Stimulated activated CD4-positive, alpha-beta T cell treated with anti-CD3 and anti-CD28 coated beads, Interleukin-1b, Interleukin-23, amount 100 ng/mL, for 4 hours (primary cell): ENCODE measurements around the gene RAP1A.
"Not testable (repeated sequence)": the region's sequence is repeated elsewhere in the genome, so short reads cannot be mapped to it uniquely, and the experiment has no call there.

Experiments
- DNase-seq, 2 donors: peaks; one replicate each; pipeline ENCODE4 v3.0.0-alpha.2; 2020; ENCODE audit warnings: low read depth in 2 of 2

Gene RAP1A

GRCh38 chr1:111665497-111665896, 45.9 kb downstream of the RAP1A start:
- no peak for DNase-seq

- no peak for DNase-seq
Measured at GRCh38 chr1:111666828-111667227, 47.2 kb downstream of the RAP1A start.

DNA sequence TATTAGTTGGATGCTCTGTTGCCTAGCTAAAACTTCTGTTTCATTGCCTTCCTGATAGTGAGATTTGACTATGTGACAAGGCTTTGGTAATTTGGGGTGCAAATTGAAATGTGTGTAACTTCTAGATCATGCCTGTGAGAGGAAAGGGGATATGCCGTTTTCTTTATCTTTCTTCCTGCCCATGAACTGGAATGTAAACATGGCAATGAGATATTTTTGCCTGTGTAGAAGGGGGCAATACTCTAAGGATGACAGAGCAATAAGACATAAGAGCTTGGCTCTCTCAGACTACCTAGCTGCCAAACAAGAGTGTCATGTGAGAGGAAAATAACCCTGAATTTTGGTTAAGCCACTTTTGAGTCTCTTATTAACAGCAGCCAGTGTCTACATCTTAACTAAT, 49.7 kb downstream of the RAP1A start:
- DNase-seq: no peak

GRCh38 chr1:111671852-111672251, 52.3 kb downstream of the RAP1A start:
- no peak for DNase-seq

DNA sequence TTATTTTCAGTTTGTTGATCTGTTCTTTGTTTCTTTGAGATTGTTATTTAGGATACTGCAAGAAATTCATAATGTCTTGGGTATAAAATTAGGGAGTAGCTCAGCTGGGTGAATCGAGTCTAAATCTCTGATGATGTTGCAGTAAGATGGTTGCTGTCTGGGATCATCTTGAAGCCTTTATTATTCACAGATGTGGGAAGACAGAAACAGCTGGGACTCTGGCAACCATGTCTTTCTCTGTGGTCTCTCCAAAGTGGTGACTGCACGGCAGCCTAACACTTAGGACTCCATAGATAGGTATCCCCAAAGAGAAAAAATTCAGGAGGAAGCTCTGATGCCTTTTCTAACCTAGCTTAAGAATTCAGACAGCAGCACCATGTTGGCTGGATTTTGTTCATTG, 52.7 kb downstream of the RAP1A start:
- DNase-seq: no peak

- no peak for DNase-seq
Measured at GRCh38 chr1:111677604-111678003, 58.0 kb downstream of the RAP1A start.

- DNase-seq: no peak
Measured at GRCh38 chr1:111679541-111679940, 60.0 kb downstream of the RAP1A start.

- DNase-seq: not testable (repeated sequence)
Measured at GRCh38 chr1:111680212-111680800, 60.7 kb downstream of the RAP1A start.

DNA sequence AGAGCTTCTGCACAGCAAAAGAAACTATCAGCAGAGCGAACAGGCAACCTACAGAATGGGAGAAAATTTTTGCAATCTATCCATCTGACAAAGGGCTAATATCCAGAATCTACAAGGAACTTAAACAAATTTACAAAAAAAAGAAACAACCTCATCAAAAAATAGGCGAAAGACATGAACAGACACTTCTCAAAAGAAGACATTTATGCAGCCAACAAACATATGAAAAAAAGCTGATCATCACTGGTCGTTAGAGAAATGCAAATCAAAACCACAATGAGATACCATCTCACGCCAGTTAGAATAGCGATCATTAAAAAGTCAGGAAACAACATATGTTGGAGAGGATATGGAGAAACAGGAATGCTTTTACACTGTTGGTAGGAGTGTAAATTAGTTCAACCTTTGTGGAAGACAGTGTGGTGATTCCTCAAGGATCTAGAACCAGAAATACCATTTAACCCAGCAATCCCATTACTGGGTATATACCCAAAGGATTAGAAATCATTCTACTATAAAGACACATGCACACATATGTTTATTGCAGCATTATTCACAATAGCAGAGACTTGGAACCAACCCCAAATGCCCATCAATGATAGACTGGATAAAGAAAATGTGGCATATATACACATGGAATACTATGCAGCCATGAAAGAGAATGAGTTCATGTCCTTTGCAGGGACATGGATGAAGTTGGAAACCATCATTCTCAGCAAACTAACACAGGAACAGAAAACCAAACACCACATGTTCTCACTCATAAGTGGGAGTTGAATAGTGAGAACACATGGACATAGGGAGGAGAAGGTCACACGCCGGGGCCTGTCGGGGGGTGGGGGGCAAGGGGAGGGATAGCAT, 65.9 kb downstream of the RAP1A start:
- not testable (repeated sequence) for DNase-seq

DNA sequence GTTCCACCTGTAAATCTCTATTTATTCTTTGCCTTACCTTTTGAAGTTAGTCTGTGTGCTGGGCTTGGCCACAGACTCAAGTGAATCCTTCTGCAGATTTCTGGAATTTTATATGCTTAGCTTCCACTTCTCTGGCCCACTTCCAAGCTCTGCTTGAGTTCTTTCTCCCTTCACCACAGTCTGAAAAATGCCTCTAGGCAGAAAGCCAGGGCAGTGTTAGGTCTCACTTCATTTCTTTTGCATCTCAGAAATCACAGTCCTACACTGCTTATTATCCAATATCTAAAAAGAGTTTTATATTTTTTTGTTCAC, 70.7 kb downstream of the RAP1A start:
- DNase-seq: no peak

- DNase-seq: no peak
Measured at GRCh38 chr1:111691886-111692285, 72.3 kb downstream of the RAP1A start.

DNA sequence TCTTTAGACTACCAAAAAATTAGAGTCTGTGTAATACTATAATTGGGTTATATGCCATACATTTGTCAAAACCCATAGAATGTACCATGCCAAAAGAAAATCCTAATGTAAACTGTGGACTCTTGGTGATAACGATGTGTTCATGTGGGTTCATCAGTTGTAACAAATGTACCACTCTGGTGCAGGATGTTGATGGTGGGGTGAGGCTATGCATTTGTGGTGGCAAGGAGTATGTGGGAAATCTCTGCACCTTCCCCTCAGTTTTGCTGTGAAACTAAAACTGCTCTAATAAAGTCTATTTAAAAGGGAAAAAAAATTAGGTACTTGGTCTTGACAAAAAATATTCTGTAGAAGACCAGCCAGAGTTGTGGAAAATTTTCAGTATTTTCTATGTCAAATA, 76.2 kb downstream of the RAP1A start:
- no peak for DNase-seq

DNA sequence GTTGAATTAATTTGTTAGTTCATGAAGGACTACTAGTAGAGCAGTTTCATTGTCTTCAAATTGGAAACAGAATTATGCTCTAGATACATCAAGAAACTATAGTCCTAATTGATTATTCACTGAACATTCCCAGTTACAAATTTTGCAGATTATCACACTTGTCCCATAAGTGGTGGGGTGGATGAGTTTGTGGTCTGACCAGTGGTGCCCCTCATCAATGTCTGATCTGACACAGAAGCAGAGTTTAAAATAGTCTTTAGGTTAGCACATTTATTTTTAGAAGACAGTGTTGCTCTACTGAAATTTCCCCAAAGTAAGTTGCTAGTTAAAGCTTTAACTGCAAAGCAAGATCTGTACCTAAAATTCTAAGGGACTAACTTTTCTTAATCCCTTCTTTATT, 76.7 kb downstream of the RAP1A start:
- DNase-seq: no peak

DNA sequence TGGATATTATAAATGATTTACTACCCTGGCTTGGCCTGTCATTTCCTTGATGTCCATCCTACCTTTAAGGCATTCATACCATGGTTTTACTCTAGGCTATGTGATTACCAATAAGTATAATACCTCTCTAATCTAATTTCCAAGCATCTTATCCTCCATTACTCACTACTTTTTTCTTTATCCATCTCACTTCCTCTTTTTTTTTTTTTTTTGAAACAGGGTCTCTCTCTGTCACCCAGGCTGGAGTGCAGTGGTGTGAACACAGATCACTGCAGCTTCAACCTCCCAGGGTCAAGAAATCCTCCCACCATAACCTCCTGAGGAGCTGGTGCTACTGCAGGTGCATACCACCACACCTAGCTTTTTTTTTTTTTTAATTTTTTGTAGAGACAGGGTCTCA, 79.7 kb downstream of the RAP1A start:
- no peak for DNase-seq

- DNase-seq: no peak
Measured at GRCh38 chr1:111702504-111703050, 83.0 kb downstream of the RAP1A start.

GRCh38 chr1:111704240-111704639, 84.7 kb downstream of the RAP1A start:
- no peak for DNase-seq

DNA sequence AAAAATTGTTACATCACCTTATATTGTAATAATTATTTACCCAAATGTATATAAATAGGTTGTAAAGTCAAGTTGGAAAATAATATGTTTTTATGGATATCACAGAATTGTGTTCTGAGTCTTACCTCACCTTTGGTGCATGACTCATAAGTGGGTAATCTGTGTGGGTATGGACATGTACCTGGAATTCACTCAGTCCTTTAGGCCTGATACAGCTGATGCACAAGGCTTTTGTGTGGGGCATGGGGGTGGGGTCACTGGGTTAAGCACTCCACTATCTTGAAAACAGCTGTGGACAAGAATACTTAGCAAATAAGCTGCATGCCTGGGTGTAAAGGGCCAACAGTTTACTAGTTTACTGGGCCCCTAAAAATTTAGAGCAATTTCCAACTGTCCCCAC, 85.2 kb downstream of the RAP1A start:
- DNase-seq: no peak

DNA sequence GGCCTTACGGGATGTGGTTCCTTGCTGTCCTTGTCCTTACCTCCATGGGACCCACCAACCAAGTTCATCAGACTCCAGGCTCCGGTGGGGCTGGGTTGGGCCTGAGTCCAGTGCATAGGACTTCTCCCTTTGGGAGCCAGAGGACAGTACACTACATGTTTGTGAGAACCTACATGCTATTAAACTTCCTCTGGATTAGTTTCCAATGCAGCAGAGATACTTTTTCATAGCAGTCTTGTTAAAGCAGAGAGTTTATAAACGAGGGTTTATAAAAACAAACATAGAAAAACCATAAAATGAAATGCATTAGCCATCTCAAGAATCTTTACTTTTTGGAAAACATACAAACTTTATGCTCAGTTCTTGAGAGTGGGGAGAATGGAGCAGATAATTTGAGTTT, 86.3 kb downstream of the RAP1A start:
- DNase-seq: no peak

GRCh38 chr1:111706921-111707320, 87.3 kb downstream of the RAP1A start:
- no peak for DNase-seq

GRCh38 chr1:111707906-111708305, 88.3 kb downstream of the RAP1A start:
- DNase-seq: no peak

- DNase-seq: no peak
Measured at GRCh38 chr1:111709986-111710385, 90.4 kb downstream of the RAP1A start.

DNA sequence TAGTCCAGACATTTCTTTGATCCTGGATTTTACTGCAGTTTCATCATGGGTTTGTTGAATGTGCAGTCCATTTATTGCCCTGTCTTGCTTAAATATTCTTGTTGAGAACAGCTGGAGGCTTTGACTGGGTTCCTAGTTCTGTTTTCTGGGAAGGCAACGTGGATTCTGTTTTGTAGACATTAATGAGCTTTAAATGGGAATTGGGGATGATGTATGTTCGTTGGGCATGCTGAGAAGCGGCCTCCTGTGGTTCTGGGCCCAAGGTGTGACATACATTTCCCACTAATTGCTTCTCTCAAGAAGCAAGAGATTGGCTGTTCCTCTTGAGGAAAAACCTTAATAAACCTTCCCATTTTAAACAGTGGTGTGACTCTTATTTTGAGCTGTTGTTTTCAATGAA, 96.7 kb downstream of the RAP1A start:
- DNase-seq: no peak

- no peak for DNase-seq
Measured at GRCh38 chr1:111717450-111717849, 97.9 kb downstream of the RAP1A start.
